HEK293T (cell line): Measurements from ENCODE around the gene TRPC4.

ENCODE experiments used
- BHLHE40 ChIP-seq: fragments of 450-650 bp; IDR thresholded peaks from 2 replicates; pipeline ENCODE4 v1.6.1; 2016; ENCODE audit warnings: mild to moderate bottlenecking, moderate library complexity, borderline replicate concordance
- CTBP1 ChIP-seq: fragments of 450-650 bp; IDR thresholded peaks from 2 replicates; pipeline ENCODE4 v1.6.1; 2016; ENCODE audit warnings: borderline replicate concordance
- ELF4 ChIP-seq: fragments of 450-650 bp; IDR thresholded peaks from 2 replicates; pipeline ENCODE4 v1.6.1; 2017; ENCODE audit warnings: antibody characterized with exemption
- FOXA1 ChIP-seq: fragments of 450-650 bp; IDR thresholded peaks from 2 replicates; pipeline ENCODE4 v1.6.1; 2016; ENCODE audit warnings: mild to moderate bottlenecking
- FOXK2 ChIP-seq: fragments of 450-650 bp; IDR thresholded peaks from 2 replicates; pipeline ENCODE4 v1.6.1; 2016; ENCODE audit warnings: mild to moderate bottlenecking
- FOXM1 ChIP-seq: fragments of 450-650 bp; IDR thresholded peaks from 2 replicates; pipeline ENCODE4 v1.6.1; 2017; ENCODE audit warnings: mild to moderate bottlenecking, borderline replicate concordance
- L3MBTL2 ChIP-seq: fragments of 450-650 bp; conservative IDR thresholded peaks from 2 replicates; pipeline ENCODE4 v1.6.1; 2016; ENCODE audit warnings: mild to moderate bottlenecking
- NFRKB ChIP-seq: fragments of 450-650 bp; IDR thresholded peaks from 2 replicates; pipeline ENCODE4 v1.6.1; 2016; ENCODE audit warnings: mild to moderate bottlenecking, moderate library complexity
- SP1 ChIP-seq: fragments of 450-650 bp; IDR thresholded peaks from 2 replicates; pipeline ENCODE4 v1.6.1; 2017
- SUZ12 ChIP-seq: fragments of 450-650 bp; IDR thresholded peaks from 2 replicates; pipeline ENCODE4 v1.6.1; 2016; ENCODE audit warnings: mild to moderate bottlenecking
- TF ChIP-seq, protein P1 (sequence below): fragments of 450-650 bp; IDR thresholded peaks from 2 replicates; pipeline ENCODE4 v1.6.1; 2016

DNA sequence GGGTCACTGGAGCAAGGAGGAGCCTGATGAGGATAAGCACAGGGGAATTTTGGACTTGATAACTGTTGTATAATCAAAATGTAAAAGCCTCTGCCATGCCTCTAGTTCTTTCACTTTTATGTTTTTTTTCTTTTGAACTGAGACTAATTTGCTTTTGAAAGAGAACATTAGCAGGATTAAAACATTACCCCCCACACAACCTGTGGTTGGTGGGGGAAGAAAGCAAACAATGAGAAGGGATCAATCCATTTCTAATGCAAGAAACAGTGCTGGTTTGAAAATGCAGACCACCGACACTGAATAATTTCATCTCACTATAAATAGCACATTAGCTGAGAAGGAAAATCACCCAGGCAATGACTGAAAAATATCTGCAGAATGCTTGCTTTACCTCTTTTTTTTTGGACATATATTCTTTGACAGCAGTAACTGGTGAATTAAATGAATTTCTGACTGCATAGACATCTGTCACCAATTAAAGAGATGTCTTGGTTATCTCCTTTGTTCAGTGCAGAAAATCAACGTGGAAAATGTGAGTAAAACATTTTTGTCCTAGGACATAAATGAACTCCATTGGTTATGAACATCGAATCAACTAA lies 48.6 kb upstream of the TRPC4 start:
- TF ChIP-seq L3MBTL2, result no peak
- TF ChIP-seq SP1, result no peak
- no peak for TF ChIP-seq ELF4
- no peak for TF ChIP-seq FOXM1
- TF ChIP-seq FOXA1, result no peak
- TF ChIP-seq CTBP1, result no peak
- no peak for TF ChIP-seq BHLHE40
- TF ChIP-seq FOXK2, result no peak
- TF ChIP-seq, protein P1, sequence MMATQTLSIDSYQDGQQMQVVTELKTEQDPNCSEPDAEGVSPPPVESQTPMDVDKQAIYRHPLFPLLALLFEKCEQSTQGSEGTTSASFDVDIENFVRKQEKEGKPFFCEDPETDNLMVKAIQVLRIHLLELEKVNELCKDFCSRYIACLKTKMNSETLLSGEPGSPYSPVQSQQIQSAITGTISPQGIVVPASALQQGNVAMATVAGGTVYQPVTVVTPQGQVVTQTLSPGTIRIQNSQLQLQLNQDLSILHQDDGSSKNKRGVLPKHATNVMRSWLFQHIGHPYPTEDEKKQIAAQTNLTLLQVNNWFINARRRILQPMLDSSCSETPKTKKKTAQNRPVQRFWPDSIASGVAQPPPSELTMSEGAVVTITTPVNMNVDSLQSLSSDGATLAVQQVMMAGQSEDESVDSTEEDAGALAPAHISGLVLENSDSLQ, result no peak
- TF ChIP-seq SUZ12, result no peak
- no peak for TF ChIP-seq NFRKB
